Measurements from ENCODE around the gene UGT8.
"Not testable (repeated sequence)": the region's sequence is repeated elsewhere in the genome, so short reads cannot be mapped to it uniquely, and the experiment has no call there.

UGT8 gene

GRCh38 chr4:114613560-114613959, 15.0 kb downstream of the UGT8 start:
- TF ChIP-seq CTCF (conservative IDR thresholded peaks at IDR 0.05) = no peak
- no peak overlapping the region for H3K27ac ChIP-seq

DNA sequence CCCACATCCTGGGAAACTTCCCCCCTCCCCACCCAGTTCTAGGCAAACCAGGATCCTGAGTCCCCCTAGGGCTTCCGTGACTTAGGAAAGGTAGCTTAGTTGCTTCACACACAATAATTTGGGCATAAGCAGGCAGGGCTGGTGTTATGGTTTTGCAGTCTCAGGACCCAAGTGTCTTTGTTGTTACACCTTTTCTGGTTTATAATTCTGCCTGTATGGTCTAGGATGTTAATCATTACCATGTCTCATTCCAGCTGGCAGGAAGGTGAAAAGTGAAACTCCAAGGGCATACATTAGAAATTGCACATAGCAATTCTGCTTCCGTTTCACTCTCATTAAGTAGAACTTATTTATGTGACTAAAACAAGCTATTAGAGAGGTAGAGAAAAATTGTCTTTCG, 16.8 kb downstream of the UGT8 start:
- H3K27ac ChIP-seq = no peak overlapping the region
- TF ChIP-seq CTCF (conservative IDR thresholded peaks at IDR 0.05) = no peak
- no peak for TF ChIP-seq ZFX (IDR thresholded peaks at IDR 0.05)

DNA sequence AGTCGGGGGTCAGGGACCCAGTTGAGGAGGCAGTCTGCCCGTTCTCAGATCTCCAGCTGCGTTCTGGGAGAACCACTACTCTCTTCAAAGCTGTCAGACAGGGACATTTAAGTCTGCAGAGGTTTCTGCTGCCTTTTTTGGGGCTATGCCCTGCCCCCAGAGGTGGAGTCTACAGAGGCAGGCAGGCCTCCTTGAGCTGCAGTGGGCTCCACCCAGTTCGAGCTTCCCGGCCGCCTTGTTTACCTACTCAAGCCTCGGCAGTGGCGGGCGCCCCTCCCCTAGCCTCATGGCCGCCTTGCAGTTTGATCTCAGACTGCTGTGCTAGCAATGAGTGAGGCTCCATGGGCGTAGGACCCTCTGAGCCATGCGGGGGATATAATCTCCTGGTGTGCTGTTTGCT, 17.4 kb downstream of the UGT8 start:
- not testable (repeated sequence) for H3K27ac ChIP-seq

- TF ChIP-seq CTCF (conservative IDR thresholded peaks at IDR 0.05) (no peak), ZFX (IDR thresholded peaks at IDR 0.05) (no peak)
- H3K27ac ChIP-seq = no peak overlapping the region
Observed at GRCh38 chr4:114626196-114626595, 27.6 kb downstream of the UGT8 start.

- H3K27ac ChIP-seq = no peak overlapping the region
- TF ChIP-seq ZFX (IDR thresholded peaks at IDR 0.05) (no peak), CTCF (conservative IDR thresholded peaks at IDR 0.05) (no peak)
Observed at GRCh38 chr4:114636192-114636935, 37.8 kb downstream of the UGT8 start.

GRCh38 chr4:114642173-114642780, 43.7 kb downstream of the UGT8 start:
- no peak for TF ChIP-seq CTCF (conservative IDR thresholded peaks at IDR 0.05)
- TF ChIP-seq ZFX (IDR thresholded peaks at IDR 0.05) = no peak

DNA sequence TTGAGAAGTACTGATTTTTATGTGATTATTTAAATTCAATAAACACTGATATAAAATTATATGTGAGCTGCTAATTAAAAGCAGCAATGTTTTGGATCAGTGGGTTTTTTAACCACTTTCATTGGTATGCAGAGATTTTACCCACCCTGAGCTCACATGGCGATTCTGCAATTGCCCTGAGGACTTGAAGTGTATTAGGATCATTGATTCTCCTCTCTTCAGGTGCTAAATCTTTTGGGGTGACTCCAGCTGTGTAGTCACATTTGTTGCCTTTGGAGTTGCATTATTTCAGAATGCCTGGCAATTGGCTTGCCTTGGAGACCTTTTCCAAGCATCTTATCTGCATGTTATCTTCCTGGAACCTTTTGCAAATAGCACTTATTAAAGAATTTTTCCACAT, 51.3 kb downstream of the UGT8 start:
- no peak overlapping the region for H3K27ac ChIP-seq
- no peak for TF ChIP-seq ZFX (IDR thresholded peaks at IDR 0.05)
- no peak for TF ChIP-seq CTCF (conservative IDR thresholded peaks at IDR 0.05)

More at GRCh38 chr4:114642173-114642780, 43.7 kb downstream of the UGT8 start:
- H3K27ac ChIP-seq = no peak overlapping the region

GRCh38 chr4:114653675-114654074, 55.1 kb downstream of the UGT8 start:
- no peak overlapping the region for H3K27ac ChIP-seq
- no peak for TF ChIP-seq ZFX (IDR thresholded peaks at IDR 0.05)
- no peak for TF ChIP-seq CTCF (conservative IDR thresholded peaks at IDR 0.05)
